Tongue (tissue), 2 donors: ENCODE data around the gene AKAP6. TPM values are rescaled to one million over a fixed set of nuclear protein-coding genes. Genes with fewer than 3 reads are reported as not detected.
A peak's percentile ranks its signal among the peaks of the same experiment; 100 is the strongest.
"Not testable (repeated sequence)": the region's sequence is repeated elsewhere in the genome, so short reads cannot be mapped to it uniquely, and the experiment has no call there.

Source experiments
- DNase-seq: peaks from one replicate; pipeline ENCODE4 v3.0.0-alpha.2; 2015
- total RNA-seq: library from RNA; depleted of rRNA; stranded (reverse); fragments of >200 nt; gene quantifications from one replicate; pipeline ENCODE4 v1.2.3, GENCODE V29; 2014

The AKAP6 gene
- total RNA-seq, 1 donor from 2014 or later: 230 TPM

DNA sequence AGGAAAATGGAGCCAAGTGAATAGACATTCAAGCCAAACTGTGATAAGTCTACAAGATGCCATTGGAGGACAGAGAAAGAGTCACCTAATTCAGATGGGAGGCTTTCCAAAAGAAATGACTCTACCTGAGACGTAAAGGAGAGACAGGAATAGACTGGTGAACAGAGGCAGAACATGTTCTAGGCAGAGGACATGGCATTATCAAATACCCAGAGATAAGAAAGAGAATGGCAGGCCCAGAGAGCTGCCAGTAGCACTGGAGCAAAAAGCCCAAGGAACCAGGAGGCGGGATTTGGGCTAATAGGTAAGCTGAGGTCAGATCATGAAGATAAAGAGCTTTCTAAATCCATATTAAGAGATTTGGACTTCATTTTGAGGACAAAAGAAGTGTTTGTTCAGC lies 207.1 kb downstream of the AKAP6 start:
- DNase-seq: no peak

- no peak for DNase-seq
Observed at GRCh38 chr14:32537166-32537565, 208.1 kb downstream of the AKAP6 start.

GRCh38 chr14:32542507-32542906 lies 213.4 kb downstream of the AKAP6 start:
- no peak for DNase-seq

DNA sequence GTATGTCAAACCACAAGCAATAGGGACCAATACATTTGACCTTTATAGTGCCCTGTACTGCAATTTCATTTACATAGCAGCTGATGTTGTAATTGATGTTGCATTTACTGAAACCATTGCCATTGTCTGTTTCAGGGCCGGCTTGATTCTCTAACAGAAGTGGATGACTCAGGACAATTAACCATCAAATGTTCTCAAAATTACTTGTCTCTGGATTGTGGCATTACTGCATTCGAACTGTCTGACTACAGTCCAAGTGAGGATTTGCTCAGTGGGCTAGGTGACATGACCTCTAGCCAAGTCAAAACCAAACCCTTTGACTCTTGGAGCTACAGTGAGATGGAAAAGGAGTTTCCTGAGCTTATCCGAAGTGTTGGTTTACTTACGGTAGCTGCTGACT lies 216.0 kb downstream of the AKAP6 start:
- DNase-seq: no peak

DNA sequence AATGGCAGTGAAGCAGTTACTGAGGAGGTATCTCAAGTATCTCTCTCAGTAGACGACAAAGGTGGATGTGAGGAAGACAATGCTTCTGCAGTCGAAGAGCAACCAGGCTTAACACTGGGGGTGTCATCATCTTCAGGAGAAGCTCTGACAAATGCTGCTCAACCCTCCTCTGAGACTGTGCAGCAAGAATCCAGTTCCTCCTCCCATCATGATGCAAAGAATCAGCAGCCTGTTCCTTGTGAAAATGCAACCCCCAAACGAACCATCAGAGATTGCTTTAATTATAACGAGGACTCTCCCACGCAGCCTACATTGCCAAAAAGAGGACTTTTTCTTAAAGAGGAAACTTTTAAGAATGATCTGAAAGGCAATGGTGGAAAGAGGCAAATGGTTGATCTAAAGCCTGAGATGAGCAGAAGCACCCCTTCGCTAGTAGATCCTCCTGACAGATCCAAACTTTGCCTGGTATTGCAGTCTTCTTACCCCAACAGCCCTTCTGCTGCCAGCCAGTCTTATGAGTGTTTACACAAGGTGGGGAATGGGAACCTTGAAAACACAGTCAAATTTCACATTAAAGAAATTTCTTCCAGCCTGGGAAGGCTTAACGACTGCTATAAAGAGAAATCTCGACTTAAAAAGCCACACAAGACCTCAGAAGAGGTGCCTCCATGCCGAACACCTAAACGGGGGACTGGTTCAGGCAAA lies 216.6 kb downstream of the AKAP6 start:
- no peak for DNase-seq

DNA sequence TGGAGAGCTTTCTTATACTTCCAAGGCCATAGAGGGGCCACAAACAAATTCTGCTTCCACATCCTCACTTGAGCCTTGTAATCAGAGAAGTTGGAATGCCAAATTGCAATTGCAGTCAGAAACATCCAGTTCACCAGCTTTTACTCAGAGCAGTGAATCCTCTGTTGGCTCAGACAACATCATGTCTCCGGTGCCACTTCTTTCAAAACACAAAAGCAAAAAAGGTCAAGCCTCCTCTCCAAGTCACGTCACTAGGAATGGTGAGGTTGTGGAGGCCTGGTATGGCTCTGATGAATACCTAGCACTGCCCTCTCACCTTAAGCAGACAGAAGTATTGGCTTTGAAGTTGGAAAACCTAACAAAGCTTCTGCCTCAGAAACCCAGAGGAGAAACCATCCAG lies 217.1 kb downstream of the AKAP6 start:
- no peak for DNase-seq

DNA sequence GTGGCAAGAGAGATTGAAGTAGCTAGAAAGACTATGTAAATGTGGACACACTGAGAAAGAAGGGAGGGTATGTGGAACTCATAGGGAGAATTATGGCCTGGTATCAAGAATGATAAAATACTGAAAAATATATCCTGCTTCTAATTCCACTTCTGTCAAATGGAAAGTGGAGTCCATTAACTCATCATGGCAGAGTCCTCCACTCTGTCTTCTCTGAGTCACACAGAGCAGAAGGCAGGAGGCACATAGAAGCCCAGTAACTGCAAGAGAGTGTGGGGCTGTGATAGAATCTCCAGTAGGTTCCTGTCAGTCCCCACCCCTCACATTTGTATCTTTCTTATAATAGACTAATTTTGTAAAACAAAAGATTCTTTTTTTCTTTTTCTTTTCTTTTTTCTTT lies 223.7 kb downstream of the AKAP6 start:
- DNase-seq: no peak

- no peak for DNase-seq
Observed at GRCh38 chr14:32559048-32559447, 229.9 kb downstream of the AKAP6 start.

DNA sequence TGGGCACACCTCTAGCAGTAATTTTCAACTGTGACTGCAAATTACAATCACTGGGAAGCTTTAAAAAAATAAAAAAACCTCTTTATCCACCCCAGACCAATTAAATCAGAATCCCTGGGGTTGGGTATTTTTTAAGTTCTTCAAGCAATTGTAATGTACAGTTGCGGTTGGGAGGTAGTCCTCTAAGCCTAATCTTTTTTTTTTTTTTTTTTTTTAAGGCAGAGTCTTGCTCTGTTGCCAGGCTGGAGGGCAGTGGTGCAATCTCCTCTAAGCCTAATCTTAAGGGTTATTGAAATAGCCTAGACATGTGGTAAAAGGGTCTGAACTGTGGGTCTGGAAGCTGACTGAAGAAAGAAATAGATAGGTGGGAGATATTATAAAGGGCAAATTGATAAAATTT lies 230.5 kb downstream of the AKAP6 start:
- DNase-seq: no peak

DNA sequence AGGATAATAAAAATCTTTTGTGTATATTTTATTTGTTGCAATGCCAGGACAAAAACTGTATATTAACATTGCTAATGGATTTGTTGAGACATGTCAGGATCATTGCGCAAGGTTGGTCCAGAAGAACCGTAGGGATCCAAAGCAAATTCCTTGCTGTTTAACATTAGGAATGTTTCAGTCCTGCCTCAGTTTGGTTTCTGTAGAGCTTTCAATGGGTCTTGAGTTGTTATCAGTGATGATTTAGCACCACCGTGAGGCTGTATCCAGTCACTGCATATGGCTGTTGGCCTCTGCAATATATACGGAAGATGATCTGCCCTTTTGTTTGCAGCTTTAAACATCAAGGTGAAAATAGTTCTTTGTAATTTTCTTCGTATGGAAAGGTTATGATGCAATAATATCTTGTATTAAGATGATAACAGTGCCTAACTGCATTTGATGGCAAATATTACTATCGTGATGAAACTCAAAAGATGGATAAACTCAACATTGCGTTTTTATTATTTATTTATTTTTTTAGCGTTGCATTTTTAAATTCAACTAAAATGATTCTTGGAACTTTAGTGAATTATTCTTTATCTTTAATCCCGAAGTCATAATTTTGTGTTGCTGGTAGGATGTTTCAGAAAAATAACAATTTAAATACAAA lies 231.2 kb downstream of the AKAP6 start:
- peak; percentile 86 for DNase-seq

DNA sequence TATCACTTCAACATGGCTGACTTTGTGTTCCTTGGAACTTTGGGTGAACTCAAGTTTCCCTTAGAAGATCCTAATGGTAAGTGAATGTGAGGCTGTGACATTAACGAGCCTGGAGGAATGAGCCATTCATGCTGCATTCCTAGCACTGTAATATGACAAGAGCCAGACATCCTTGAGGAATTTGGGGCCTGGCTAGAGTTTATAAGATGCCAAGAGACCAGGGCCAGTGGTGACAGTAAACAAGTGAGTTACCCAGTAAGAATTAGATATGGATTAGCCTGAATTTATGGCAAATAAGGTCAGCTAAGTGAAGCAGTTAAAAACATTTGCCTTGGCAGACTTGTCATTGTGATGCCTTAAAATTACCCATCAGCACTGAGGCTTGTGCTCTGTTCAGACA lies 232.4 kb downstream of the AKAP6 start:
- DNase-seq: peak; percentile 65

GRCh38 chr14:32564596-32564995 lies 235.5 kb downstream of the AKAP6 start:
- peak; percentile 72 for DNase-seq

GRCh38 chr14:32565256-32565655 lies 236.2 kb downstream of the AKAP6 start:
- DNase-seq: no peak

DNA sequence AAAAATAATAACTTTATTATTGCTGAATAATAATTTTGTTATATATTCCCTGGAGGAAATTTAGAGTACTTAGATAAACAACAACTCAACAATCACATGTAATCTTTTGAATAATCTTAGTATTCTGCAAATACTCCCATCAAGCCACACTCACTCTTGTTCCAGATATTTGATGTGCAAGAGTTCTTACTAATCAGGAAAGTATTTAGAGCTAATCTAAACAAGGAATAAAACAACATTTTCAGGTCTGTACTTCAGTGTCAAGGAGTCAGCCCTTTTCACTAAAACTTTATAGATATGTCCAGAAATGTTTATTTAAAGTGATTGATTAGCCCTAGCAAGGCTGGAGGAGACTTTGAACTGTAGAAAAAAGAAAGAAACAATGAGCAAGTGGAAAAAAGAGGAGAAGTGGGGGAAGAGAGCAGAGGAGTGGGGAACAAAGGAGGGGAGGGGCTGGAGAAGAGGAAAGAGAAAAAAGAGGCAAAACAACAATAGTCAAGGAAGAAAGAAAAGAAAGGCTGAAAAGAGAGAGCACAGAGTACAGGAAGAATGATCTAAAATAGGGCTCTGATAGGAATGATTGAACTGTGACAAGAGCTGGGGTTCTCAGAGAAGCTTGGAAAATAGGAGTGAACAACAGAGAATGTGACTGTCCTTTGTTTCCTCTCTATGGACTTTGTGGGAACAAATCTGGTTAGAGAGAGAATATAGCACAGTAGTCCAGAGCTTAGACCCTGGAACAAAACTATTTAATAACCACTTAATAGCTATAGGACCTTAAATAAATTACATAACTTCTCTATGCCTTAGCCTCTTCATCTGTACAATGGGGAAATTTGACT lies 238.7 kb downstream of the AKAP6 start:
- DNase-seq: no peak

- DNase-seq: no peak
Observed at GRCh38 chr14:32571551-32571950, 242.5 kb downstream of the AKAP6 start.

DNA sequence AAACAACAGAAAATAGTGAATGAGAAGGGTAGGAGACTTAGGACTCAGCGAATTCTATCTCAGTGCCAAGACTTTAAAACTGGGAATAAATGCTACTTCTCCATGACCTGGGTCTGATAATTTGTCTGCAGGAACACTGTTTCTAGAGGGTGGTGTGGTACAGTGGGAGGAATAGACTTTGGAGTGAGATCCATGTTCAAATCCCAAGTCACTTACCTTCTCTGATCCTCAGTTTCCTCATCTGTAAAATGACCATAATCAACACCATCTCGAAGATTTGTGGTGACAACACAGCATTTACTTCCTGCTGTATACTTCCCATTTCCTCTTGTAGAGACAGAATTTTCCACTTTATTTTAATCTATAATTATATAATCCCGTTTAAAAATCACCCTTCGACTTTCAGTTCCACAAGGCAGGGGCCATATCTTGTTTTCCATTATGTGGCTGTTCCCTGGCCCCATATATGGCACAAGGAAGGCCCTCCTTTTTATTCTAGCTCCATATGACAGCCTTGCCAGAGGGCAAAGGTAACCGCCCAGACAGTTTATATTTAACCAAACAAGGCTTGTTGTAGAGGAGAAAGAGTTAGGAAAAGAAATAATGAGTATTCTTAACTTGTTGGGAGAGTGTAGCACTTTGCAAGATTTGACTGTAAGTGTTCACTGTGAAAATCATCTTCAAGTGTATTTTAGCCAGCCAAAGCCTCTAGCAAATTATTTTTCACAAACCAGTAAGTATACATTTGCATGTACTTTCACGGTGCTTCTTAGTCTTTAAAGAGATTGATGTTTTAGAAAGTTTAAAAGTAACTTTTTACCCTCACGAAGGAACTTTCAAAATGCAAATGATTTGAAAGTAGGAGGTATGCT lies 243.1 kb downstream of the AKAP6 start:
- no peak for DNase-seq

DNA sequence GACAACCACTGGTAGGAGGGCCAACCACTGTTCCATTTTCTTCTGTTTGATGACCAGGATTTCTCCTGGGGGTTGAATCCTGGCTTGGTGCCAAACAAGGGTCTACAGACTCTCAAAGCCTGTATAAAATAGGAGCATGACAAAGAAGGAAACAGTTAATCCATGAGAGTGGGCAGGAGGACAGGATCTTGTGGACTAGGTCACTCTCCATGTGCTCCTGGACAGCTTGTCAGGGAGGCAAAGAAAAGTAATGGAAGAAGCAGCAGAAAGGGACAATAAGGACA lies 243.7 kb downstream of the AKAP6 start:
- DNase-seq: no peak

GRCh38 chr14:32574269-32574668 lies 245.2 kb downstream of the AKAP6 start:
- no peak for DNase-seq

DNA sequence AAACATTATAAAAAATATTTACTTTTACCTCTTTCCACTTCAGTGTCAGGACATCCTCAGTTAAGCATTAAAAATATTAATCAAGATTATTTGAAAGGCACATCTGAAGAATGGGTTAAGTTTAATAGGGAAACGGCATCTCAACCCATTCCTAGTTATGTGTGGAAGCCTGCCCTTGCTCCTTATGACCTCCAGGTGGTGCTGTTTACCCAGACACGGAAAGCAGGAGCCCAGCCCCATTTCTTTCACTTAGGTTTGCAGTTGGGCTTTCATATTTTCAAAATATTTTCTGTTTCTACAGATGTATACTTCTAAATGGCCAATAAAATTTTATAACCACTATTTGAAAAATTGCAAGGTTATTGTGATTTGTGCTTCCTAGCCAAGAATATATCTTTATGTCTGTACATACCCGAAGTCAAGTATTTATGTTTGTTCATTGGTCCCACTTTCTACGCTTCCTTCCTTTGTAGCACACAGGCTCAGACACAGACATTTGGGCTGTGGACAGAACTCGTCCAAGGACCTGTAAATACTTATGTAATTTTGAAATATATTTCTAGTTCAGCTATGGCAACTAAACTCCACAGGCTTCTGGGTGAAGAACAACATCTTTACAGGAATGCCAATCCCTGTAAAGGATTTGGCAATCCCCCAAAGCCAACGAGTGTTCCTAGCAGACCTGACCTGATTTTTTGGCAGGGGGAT lies 247.1 kb downstream of the AKAP6 start:
- peak; percentile 89 for DNase-seq

DNA sequence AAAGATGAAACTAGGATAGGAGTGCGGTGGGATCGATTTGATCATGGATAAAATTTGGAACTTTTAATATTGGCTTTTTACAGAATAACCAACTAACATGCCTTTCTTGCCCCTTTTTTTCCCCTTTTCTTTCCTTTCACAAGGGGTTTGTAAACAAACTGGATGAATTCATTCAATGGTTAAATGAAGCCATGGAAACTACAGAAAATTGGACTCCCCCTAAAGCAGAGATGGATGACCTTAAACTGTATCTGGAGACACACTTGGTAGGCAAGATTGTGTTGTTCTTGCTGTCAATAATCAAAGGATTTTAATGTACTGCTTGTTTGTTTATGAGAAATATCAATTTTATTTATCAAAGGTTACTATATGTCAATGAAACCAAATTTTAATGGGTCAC lies 247.9 kb downstream of the AKAP6 start:
- no peak for DNase-seq

- no peak for DNase-seq
Observed at GRCh38 chr14:32578181-32578580, 249.1 kb downstream of the AKAP6 start.

DNA sequence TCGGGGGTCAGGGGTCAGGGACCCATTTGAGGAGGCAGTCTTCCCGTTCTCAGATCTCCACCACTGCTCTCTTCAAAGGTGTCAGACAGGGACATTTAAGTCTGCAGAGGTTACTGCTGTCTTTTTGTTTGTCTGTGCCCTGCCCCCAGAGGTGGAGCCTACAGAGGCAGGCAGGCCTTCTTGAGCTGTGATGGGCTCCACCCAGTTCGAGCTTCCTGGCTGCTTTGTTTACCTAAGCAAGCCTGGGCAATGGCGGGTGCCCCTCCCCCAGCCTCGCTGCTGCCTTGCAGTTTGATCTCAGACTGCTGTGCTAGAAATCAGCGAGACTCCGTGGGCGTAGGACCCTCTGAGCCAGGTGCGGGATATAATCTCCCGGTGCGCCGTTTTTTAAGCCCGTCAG lies 254.3 kb downstream of the AKAP6 start:
- DNase-seq: not testable (repeated sequence)
